ENCODE data around the gene USP4.

Gene USP4, protein sequence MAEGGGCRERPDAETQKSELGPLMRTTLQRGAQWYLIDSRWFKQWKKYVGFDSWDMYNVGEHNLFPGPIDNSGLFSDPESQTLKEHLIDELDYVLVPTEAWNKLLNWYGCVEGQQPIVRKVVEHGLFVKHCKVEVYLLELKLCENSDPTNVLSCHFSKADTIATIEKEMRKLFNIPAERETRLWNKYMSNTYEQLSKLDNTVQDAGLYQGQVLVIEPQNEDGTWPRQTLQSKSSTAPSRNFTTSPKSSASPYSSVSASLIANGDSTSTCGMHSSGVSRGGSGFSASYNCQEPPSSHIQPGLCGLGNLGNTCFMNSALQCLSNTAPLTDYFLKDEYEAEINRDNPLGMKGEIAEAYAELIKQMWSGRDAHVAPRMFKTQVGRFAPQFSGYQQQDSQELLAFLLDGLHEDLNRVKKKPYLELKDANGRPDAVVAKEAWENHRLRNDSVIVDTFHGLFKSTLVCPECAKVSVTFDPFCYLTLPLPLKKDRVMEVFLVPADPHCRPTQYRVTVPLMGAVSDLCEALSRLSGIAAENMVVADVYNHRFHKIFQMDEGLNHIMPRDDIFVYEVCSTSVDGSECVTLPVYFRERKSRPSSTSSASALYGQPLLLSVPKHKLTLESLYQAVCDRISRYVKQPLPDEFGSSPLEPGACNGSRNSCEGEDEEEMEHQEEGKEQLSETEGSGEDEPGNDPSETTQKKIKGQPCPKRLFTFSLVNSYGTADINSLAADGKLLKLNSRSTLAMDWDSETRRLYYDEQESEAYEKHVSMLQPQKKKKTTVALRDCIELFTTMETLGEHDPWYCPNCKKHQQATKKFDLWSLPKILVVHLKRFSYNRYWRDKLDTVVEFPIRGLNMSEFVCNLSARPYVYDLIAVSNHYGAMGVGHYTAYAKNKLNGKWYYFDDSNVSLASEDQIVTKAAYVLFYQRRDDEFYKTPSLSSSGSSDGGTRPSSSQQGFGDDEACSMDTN

DNA sequence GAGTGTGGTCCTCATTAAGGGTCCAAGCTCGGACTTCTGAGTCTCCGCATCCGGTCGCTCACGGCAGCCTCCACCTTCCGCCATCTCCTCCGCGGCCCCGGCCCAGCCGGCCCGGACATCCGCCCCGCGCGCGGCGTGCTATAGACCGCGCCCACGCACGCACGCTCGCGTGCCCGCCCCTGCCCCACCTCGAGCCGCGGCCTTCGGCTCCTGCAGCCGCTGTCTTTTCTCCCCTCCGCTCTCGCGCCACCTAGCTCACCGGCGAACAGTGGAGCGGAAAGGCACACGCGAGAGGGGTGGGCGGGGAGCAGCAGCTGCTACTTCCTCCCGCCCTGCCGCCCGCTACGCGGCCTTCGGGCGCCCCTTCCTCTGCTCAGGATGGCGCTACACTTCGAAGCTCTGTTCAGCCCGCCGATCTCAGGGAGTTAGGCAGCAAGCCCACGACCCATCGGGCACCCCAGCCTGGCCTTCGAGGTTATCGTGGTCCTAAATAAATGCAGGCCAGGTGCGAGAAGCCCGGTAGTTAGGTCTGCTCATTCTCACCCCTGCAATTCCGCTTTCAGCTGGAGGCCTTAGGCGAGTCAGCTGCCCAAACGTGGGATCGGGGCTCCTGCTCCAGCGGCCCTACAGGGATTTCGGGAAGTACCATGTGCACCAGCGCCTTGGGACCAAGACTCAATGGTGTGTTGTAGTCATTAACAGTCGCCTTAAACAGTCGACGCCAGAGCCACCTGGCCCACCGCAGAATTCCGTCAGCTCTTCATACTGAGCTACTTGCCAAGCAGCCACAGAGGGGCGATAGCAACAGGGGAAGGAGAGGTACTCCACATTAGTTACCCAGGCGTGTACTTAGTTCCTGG is at the start of gene USP4:
Gene USP4 (minus strand): TSS at position 113 of the 860 bp plus-strand sequence. CDS start 29 bp downstream, at position 84.
- Histone ChIP-seq H3K9me3 (ENCODE audit: low read depth, low read length) (no peaks in the 10 kb centered on the region), H3K36me3 (ENCODE audit: insufficient read depth, low read length) (no peaks in the 10 kb centered on the region; the same call in 1 of the 2 replicates), H3K9ac (ENCODE audit: insufficient read length) (peak within 1 kb of the TSS; percentile 78), H3K4me3 (peak within 1 kb of the TSS; percentile 84), H3K27ac (peak within 1 kb of the TSS; percentile 62; the same call in 1 of the 2 replicates)
- no peak for DNase-seq (ENCODE audit: low read depth, low spot score)
- TF ChIP-seq POLR2AphosphoS5 (IDR thresholded peaks at IDR 0.05; ENCODE audit: borderline replicate concordance, low read depth, low read length) (peak; percentile 72; the same call in 1 of the 2 replicates), FOXP2 (optimal IDR thresholded peaks at IDR 0.05; ENCODE audit: control extremely low read depth, extremely low read length, insufficient read depth) (no peak)

DNA sequence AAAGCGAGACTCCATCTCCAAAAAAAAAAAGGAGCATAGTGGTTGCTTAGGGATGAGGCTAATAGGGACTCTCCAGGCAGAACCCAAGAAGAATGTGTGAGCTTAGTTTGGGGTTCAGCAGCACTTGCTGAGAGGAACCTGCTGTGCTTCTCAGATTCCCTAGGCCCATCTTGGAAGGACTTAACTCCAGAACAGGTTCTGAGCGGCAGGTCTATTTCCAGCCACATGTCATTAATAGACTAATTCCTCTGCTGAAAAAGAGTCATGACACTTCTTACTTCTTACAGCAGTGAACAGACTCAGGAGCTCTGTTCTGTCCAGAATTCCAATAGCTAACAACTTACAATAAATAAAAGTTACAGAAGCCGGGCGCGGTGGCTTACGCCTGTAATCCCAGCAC is 49.4 kb upstream of the USP4 start:
- peaks cover 5% of the 10 kb centered on the region; the same call in 1 of the 2 replicates for H3K36me3 ChIP-seq (ENCODE audit: insufficient read depth, low read length)
- TF ChIP-seq FOXP2 (optimal IDR thresholded peaks at IDR 0.05; ENCODE audit: control extremely low read depth, extremely low read length, insufficient read depth): no peak
- TF ChIP-seq EZH2 (IDR thresholded peaks at IDR 0.05): no peak
- no peak for TF ChIP-seq POLR2AphosphoS5 (IDR thresholded peaks at IDR 0.05; ENCODE audit: borderline replicate concordance, low read depth, low read length)
- H3K4me3 ChIP-seq: no peak overlapping the region
- H3K9ac ChIP-seq (ENCODE audit: insufficient read length): no peak overlapping the region
- no peak overlapping the region for H3K27ac ChIP-seq
- DNase-seq (ENCODE audit: low read depth, low spot score): no peak
- H3K9me3 ChIP-seq (ENCODE audit: low read depth, low read length): no peaks in the 10 kb centered on the region

DNA sequence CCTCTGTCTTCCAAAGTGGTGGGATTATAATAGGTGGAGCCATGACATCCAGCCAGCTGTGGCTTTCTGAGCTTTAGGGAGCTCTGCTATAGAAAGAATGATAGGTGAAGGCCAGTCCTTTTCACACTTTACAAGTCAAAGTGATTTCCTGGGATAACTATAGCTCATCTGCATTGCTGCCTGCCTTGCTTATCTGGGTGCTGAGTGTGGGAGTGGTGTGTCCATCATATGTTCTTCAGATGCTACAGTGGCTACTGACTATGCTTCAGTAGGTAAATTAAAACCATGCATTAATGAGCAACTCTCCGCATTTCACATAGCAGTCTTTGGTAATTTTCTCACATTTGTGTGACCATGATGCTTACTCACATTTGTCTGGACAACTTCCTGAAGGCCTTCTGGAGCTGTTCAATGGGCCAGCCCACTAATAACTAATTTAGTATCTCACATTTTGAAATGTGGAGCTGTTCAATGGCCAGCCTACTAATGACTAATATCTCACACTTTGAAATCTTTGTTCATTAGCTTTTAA is 48.5 kb upstream of the USP4 start:
- DNase-seq (ENCODE audit: low read depth, low spot score): no peak
- Histone ChIP-seq H3K4me3 (no peak overlapping the region), H3K9ac (ENCODE audit: insufficient read length) (no peak overlapping the region), H3K27ac (no peak overlapping the region), H3K9me3 (ENCODE audit: low read depth, low read length) (no peaks in the 10 kb centered on the region), H3K36me3 (ENCODE audit: insufficient read depth, low read length) (peaks cover 5% of the 10 kb centered on the region; the same call in 1 of the 2 replicates)
- TF ChIP-seq FOXP2 (optimal IDR thresholded peaks at IDR 0.05; ENCODE audit: control extremely low read depth, extremely low read length, insufficient read depth) (no peak), POLR2AphosphoS5 (IDR thresholded peaks at IDR 0.05; ENCODE audit: borderline replicate concordance, low read depth, low read length) (no peak), EZH2 (IDR thresholded peaks at IDR 0.05) (no peak)

DNA sequence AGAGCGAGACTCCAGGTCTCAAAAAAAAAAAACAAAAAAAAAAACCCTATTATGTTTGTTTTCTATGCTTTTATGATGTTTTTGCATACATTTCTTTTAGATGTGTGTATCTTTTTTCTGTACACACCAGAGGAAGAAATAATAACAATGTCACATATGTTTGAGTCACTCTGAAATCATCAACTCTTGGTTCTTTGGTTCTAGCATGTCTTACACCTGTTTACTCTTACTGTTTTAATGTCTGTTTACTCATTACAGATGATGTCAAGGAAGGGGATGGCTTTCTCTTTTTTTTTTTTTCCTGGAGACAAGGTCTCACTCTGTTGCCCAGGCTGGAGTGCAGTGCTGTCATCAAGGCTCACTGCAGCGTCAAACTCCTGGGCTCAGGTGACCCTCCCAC is 47.9 kb upstream of the USP4 start:
- no peak overlapping the region for H3K9ac ChIP-seq (ENCODE audit: insufficient read length)

DNA sequence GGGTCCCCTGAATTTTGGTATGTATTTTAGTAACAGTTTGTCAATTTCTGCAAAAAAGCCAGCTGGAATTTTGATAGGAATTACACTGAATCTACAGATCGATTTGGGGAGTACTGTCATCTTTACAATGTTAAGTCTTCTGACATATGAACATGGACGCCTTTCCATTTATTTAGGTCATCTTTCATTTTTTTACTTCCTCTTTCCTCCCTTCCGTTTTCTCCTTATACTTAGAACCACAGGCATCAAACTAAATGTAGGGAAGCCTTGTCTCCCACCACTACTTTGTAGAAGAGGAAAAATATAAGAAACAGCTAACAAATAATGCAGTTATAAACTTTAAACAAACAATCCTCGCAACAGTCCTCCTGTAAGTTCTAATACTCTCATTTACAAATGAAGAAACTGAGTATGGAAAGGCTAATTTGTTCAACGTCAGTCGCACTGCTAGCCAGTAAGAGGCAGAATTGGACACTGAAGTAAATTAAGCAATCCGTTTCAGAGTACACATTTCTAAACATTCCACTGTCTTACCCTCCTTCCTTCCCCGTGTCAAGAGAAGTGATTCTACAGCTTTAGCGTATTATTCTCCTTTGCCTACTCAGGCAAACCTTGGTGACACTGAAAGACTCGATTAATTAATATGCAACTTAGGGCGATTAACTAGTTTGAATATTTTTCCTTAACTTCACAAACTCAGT is 46.4 kb upstream of the USP4 start:
- H3K4me3 ChIP-seq: no peak overlapping the region
- no peak overlapping the region for H3K27ac ChIP-seq
- TF ChIP-seq EZH2 (IDR thresholded peaks at IDR 0.05): no peak
- no peak for TF ChIP-seq POLR2AphosphoS5 (IDR thresholded peaks at IDR 0.05; ENCODE audit: borderline replicate concordance, low read depth, low read length)
- no peak for TF ChIP-seq FOXP2 (optimal IDR thresholded peaks at IDR 0.05; ENCODE audit: control extremely low read depth, extremely low read length, insufficient read depth)
- no peak overlapping the region for H3K9ac ChIP-seq (ENCODE audit: insufficient read length)
- no peak for DNase-seq (ENCODE audit: low read depth, low spot score)
- no peaks in the 10 kb centered on the region for H3K9me3 ChIP-seq (ENCODE audit: low read depth, low read length)
- H3K36me3 ChIP-seq (ENCODE audit: insufficient read depth, low read length): peaks cover 5% of the 10 kb centered on the region; the same call in 1 of the 2 replicates

More for the DNA sequence above, 47.9 kb upstream of the USP4 start:
- DNase-seq (ENCODE audit: low read depth, low spot score): no peak
- Histone ChIP-seq H3K36me3 (ENCODE audit: insufficient read depth, low read length) (peaks cover 5% of the 10 kb centered on the region; the same call in 1 of the 2 replicates), H3K27ac (no peak overlapping the region), H3K9me3 (ENCODE audit: low read depth, low read length) (no peaks in the 10 kb centered on the region), H3K4me3 (no peak overlapping the region)
- TF ChIP-seq POLR2AphosphoS5 (IDR thresholded peaks at IDR 0.05; ENCODE audit: borderline replicate concordance, low read depth, low read length): no peak
- no peak for TF ChIP-seq FOXP2 (optimal IDR thresholded peaks at IDR 0.05; ENCODE audit: control extremely low read depth, extremely low read length, insufficient read depth)
- TF ChIP-seq EZH2 (IDR thresholded peaks at IDR 0.05): no peak

DNA sequence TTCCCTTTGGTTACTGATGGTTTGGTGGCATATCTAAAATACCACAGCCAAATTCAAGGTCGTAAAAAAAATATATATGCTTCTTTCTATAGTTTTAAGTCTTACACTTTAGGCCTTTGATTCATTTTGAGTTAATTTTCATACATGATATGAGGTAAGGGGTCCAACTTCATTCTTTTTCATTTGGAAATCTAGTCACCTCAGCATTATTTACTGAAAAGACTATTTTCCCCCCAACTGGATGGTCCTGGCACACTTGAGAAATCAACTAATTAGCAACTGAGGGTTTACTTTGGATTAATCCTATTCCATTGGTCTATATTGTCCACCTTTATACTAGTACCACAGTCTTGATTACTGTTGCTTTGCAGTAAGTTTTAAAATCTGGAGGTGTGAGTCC is 45.8 kb upstream of the USP4 start:
- DNase-seq (ENCODE audit: low read depth, low spot score): no peak
- Histone ChIP-seq H3K36me3 (ENCODE audit: insufficient read depth, low read length) (peaks cover 5% of the 10 kb centered on the region; the same call in 1 of the 2 replicates), H3K9ac (ENCODE audit: insufficient read length) (no peak overlapping the region), H3K4me3 (no peak overlapping the region), H3K9me3 (ENCODE audit: low read depth, low read length) (no peaks in the 10 kb centered on the region), H3K27ac (no peak overlapping the region)
- TF ChIP-seq POLR2AphosphoS5 (IDR thresholded peaks at IDR 0.05; ENCODE audit: borderline replicate concordance, low read depth, low read length) (no peak), FOXP2 (optimal IDR thresholded peaks at IDR 0.05; ENCODE audit: control extremely low read depth, extremely low read length, insufficient read depth) (no peak), EZH2 (IDR thresholded peaks at IDR 0.05) (no peak)

DNA sequence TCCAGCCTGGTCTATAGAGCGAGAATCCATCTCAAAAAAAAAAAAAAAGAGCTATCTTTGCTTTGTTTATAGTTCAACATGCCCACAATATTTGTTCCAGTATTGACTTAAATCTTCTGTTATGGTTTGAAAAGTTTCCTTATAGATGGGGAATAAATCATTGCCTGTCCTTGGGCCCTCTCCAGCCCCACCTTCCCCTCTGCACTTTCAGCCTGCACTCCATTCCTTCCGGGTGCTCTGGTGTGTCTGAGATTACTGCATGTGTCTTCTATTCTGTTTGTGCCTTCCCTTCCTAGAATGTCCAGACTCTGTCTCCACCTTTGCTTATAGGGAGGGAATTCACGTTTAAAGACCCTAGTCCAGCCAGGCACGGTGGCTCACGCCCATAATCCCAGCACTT is 43.5 kb upstream of the USP4 start:
- Histone ChIP-seq H3K36me3 (ENCODE audit: insufficient read depth, low read length) (peaks cover 2% of the 10 kb centered on the region; the same call in 1 of the 2 replicates), H3K9ac (ENCODE audit: insufficient read length) (no peak overlapping the region), H3K9me3 (ENCODE audit: low read depth, low read length) (no peaks in the 10 kb centered on the region), H3K27ac (no peak overlapping the region), H3K4me3 (no peak overlapping the region)
- no peak for TF ChIP-seq POLR2AphosphoS5 (IDR thresholded peaks at IDR 0.05; ENCODE audit: borderline replicate concordance, low read depth, low read length)
- no peak for TF ChIP-seq EZH2 (IDR thresholded peaks at IDR 0.05)
- TF ChIP-seq FOXP2 (optimal IDR thresholded peaks at IDR 0.05; ENCODE audit: control extremely low read depth, extremely low read length, insufficient read depth): no peak
- DNase-seq (ENCODE audit: low read depth, low spot score): no peak

All from SK-N-MC (cell line).